ENCODE results near the gene CRTC3.

Gene CRTC3

DNA sequence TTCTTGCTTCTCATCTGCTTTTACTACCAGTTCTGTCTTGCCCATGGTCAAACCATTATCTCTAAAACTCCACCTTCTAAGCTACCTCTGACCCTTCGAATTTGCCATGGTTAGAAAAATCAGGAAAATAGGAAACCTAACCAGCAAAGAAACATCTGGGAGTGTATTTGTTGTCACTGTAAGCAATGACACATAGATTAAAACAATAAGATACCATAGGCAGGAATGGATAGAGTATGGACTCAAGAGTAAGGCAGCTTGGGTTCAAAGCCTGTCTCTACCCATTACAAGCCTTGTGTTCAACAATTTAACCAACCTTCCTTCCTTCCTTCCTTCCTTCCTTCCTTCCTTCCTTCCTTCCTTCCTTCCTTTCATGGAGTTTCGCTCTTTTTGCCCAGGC, 34.9 kb downstream of the CRTC3 start:
- DNase-seq: no peak

DNA sequence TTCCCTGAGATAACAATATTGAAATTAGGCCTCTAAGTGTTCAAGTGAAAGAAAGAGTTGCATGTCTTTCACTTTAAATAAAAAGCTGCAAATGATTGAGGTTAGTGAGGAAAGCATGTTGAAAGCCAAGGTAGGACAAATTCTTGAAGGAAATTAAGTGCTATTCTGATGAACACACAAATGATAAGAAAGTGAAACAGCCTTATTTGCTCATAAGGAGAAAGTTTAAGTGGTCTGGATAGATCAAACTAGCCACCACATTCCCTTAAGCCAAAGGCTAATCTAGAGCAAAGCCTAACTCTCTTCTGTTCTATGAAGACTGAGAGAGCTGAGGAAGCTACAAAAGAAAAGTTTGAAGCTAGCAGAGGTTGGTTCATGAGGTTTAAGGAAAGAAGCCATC, 36.1 kb downstream of the CRTC3 start:
- no peak for DNase-seq

- no peak for DNase-seq
Observed at GRCh38 chr15:90570643-90571042, 40.9 kb downstream of the CRTC3 start.

DNA sequence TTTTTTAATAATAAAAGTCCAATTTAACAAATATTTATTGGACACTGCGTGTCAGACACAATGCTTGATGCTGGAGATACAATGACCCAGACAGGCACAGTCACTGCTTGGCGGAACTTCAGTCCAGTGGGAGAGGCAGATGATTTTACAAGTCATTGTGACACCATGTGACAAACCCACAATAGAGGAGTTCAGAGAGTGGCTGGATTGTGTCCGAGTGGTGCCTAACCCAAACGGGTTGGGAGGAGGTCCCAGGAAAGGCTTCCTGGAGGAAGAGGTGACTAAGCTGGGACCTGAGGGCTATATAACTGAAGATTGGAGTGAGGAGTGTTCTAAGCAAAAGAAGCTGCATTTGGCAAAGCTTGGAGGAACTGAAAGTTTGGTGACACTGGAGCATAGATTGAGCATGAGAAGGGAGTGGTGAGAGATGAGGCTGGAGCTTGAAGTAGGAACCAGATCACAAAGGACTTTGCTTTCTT, 41.4 kb downstream of the CRTC3 start:
- peak; percentile 83 to 94 for DNase-seq

DNA sequence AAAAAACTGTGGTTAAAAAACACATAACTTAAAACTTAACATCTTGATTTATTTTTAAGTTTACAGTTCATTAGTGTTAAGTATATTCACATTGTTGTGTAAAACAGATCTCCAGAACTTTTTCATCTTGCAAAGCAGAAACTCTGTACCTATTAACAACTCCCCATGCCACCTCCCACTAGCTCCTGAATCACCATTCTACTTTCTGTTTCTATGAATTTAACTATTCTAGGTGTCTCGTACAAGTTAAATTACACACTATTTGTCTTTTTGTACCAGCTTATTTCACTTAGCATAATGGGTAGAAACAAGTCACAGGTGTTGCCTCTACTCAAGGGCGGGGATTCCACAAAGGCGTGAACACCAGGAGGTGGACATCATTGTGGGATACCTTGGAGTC, 43.2 kb downstream of the CRTC3 start:
- DNase-seq: no peak

- DNase-seq: no peak
Observed at GRCh38 chr15:90576711-90577389, 47.1 kb downstream of the CRTC3 start.

GRCh38 chr15:90579213-90579612, 49.5 kb downstream of the CRTC3 start:
- DNase-seq: no peak

DNA sequence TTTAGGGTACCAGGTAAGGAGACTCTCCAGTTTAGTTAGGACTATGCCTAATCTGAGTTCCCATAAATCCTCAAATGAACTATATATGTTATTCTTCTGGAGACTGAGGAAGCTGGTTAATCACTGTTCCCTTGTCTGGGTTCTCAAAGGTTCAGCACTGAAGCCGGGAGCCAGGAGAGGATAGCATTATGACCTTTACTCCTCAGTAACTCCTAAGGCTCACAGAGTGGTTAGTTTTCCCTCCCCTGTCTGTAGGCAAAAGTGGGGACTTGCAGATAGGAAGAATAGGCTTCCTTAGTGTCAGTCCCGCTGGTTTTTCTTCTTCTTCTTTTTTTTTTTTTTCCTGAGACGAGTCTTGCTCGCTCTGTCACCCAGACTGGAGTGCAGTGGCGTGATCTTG, 50.4 kb downstream of the CRTC3 start:
- no peak for DNase-seq

GRCh38 chr15:90580541-90580940, 50.8 kb downstream of the CRTC3 start:
- no peak for DNase-seq

DNA sequence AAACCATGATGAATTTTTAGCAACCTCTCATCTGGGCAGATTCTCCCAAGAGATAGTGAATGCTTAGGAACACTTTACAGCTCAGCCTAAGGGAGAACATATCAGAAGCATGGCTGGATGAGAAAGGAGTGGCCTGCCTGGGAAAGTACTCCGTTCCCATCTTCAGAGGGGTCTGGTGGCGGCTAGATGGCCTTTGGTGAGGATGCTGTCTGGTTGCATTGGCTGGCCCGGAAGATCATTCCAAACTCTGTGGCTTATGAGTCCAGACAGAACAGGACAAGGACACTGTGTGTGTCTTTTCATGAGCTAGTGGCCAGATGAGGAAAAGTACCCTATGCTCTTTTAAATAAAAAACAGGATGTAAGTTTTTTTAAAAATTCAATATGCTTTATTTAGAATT, 51.2 kb downstream of the CRTC3 start:
- no peak for DNase-seq

GRCh38 chr15:90581771-90582352, 52.1 kb downstream of the CRTC3 start:
- DNase-seq: no peak

DNA sequence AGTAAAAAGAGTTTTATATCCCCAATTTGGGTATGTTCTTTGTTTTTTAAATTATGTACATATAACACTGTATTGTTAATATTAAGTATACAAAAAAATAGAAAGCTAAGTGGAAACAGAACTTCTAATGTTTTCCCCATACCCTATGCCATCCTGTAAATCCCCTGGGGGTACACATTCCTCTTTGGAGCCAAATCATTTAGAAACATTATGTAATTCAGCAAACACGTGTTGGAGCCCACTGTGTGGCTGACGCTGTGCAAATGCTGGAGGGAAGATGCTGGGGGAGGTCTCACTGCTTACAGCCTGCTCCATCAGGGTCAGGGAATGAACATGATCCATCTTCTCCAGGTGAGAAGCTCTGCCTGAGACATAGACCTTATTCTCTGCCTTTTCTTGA, 52.8 kb downstream of the CRTC3 start:
- DNase-seq: no peak

GRCh38 chr15:90583471-90584252, 53.9 kb downstream of the CRTC3 start:
- no peak for DNase-seq

- DNase-seq: no peak
Observed at GRCh38 chr15:90584841-90585240, 55.1 kb downstream of the CRTC3 start.

GRCh38 chr15:90585863-90586262, 56.1 kb downstream of the CRTC3 start:
- no peak for DNase-seq

DNA sequence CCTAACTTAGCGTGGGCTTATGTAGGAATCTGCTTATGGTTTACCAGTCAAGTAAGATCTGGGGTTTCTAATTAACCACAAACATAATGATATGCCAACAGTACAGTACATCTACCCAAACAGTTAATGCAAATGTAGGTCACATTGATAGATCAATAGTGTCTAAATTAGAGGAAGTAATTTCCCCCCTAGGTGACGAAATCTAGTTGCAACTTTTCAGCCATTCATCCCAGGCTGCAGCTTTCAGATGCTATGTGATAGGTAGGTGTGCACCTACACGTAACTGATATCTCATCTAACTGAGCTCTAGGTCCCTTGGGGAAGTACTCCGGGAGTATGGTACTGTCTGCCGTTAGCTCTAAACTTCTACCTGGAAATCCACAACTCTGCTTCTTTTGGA, 57.2 kb downstream of the CRTC3 start:
- no peak for DNase-seq

GRCh38 chr15:90588427-90588826, 58.7 kb downstream of the CRTC3 start:
- no peak for DNase-seq

DNA sequence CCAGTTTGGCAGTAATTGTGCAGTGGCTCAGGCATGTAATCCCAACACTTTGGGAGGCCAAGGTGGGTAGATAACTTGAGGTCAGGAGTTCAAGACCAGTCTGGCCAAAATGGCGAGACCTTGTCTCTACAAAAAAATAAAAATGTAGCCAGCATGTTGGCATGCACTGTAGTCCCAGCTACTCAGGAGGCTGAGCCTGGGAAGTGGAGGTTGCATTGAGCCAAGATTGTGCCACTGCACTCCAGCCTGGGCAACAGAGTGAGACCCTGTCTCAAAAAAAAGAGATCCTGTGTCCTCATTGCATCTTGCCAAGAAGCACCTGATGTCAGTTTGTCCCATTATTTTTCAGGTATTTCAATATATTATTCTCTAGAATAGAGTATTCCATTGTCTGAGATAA, 61.8 kb downstream of the CRTC3 start:
- DNase-seq: no peak

GRCh38 chr15:90592131-90592881, 62.6 kb downstream of the CRTC3 start:
- DNase-seq: peak in 1 of 2 donors; percentile 74

GRCh38 chr15:90593499-90594158, 63.9 kb downstream of the CRTC3 start:
- no peak for DNase-seq

DNA sequence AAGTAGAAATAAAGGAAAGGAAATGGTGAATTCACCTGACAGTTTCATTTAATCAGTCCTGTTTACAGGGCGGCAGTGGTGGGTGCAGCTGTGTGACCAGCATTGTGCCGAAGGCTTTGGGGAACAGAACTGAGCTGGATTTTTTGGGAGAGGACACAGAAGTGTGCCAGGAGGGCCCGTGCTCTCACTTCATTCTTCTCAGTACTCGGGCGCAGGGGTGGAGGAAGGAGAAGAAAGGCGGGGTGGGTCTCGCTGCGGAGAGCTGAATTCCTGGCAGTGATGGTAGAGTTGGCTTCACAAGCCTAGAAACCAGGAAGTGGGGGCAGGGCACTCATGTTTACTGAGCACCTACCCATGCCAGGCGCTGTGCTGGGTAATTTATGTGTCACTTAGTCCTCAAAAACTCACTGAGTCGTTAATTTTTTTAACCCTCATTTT, 64.6 kb downstream of the CRTC3 start:
- peak; percentile 49 to 73 for DNase-seq

GRCh38 chr15:90595763-90596155, 66.0 kb downstream of the CRTC3 start:
- DNase-seq: no peak

DNA sequence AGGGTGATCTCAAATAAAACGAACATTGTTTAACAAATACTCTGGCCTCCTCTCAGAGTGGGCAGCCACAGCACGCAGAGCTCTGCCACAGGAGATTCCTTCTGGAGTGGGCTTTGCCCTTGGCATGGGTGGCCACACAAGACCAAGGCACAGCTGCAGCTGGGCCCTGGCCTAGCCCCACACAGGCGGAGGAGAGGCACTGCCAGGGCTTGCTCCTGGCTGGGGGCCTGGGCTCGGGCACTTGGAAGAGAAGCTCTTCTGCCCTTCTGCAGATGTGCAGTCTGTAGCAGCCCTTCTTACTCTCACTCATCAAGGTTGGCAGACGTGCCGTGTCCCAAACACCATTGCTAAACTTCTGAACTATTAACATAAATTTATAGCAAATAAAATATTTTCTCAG, 67.2 kb downstream of the CRTC3 start:
- no peak for DNase-seq
